Liver (tissue), 3 donors: ENCODE results near the gene YTHDF1.

Experiments
- CTCF ChIP-seq: fragments of 150-350 bp; IDR thresholded peaks from 2 replicates; pipeline ENCODE4 v1.5.1; 2017; ENCODE audit warnings: improper control_type of control experiment, low read depth, low read length; ENCODE audit not compliant: missing input control
- TAF1 ChIP-seq: conservative IDR thresholded peaks from 2 replicates; pipeline ENCODE4 v1.6.1; 2016; ENCODE audit warnings: antibody characterized with exemption, mild to moderate bottlenecking
- ZBTB33 ChIP-seq: IDR thresholded peaks from 2 replicates; pipeline ENCODE4 v1.6.1; 2016; ENCODE audit warnings: antibody characterized with exemption
- donor health status: healthy.
- donor health status: healthy.

GRCh38 chr20:63166193-63167020 lies 49.5 kb downstream of the YTHDF1 start:
- TF ChIP-seq CTCF, result no peak
- no peak for TF ChIP-seq TAF1
- TF ChIP-seq ZBTB33, result no peak
